HG02852 (cell line): ENCODE results near the gene COG1.

Experiments
- ATAC-seq: cut with Tn5 transposase; IDR thresholded peaks from one replicate; pipeline ENCODE4 v1.9.1; 2021; ENCODE audit warnings: mild to moderate bottlenecking, moderate library complexity; ENCODE audit not compliant: unreplicated experiment

The COG1 gene

DNA sequence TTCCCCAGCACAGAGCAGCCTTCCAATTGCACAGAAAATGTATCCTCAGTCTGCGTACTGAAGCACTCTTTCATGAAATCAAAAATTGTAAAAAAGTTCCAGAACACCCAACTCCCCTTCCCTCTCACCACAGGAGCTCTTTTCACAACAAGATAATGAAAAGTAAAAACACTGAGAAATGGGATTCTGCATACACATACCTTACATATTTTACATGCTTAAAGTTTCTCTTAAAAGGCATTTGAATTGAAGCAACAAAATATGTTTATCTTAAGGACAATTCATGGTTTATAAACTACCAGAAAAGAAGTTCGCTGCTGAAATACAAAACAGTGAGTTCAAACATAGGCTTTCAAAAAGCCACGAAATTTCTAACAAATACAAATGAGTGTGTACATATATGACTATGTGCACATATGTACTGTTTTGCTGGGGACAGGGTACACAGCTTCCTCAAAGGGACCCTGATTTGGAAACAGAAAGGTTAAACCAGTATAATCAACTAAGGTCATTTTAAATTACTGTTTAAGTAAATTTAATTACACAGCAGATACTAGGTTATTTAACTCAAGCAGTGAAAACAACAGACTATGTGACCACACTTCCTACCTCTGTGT lies 33.8 kb downstream of the COG1 start:
- no peak for ATAC-seq

DNA sequence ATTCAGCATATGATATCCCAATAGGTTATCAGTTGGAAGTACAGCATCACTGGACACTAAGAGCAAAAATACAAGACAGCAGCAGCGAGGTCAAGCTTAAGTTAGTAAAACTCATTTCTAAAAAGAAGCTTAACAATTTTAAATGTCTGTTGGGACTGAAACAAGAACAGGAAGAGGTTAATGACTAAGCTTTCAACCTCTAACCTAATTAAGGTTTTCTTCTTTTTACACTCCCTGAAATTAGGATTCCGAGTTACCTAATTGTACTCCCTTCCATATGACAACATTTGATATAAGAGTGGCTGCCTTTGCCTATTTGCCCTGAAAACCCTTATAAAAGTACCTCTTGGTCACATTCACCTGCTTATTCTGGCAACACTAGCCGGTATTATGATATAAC lies 34.5 kb downstream of the COG1 start:
- no peak for ATAC-seq

DNA sequence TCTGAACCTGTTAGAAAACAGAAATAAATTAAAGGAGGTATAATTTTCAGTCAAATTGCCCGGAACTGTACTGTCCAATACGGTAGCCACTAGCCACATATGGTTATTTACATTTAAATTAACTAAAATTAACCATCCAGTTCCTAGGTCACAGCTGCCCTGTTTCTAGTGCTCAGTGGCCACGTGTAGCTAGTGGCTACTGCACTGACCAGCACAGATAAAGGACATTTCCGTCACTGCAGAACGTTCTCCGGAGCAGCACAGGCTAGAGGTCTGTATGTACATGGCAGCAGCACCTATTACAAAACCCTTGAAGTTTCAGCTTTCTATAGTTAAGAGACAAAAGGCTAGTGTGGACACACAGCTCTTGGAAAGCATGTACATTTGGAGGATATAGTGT lies 35.1 kb downstream of the COG1 start:
- ATAC-seq: no peak

DNA sequence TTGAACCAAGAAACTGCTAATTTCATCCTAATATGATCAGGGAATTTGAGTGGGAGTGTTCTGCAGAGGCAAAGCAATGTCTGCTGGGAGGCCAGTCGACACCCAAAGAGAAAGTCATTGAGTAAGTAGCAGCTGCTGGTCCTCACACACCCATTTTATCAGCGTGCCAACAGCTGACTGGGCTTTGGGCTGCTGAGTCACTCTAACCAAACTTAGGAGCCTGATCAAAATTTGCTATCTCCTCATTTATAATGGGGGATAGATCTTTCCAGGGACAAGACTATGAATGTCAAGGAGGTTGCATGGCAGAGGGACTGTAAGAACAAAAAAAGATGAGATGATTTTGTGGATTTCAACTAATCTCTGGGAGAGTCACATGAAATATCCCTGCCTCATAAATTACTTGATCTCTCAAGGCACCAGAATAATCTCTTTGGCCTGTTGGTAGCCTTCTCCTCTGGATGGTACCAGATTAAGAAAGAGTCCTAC lies 35.9 kb downstream of the COG1 start:
- peak; percentile 31 for ATAC-seq

DNA sequence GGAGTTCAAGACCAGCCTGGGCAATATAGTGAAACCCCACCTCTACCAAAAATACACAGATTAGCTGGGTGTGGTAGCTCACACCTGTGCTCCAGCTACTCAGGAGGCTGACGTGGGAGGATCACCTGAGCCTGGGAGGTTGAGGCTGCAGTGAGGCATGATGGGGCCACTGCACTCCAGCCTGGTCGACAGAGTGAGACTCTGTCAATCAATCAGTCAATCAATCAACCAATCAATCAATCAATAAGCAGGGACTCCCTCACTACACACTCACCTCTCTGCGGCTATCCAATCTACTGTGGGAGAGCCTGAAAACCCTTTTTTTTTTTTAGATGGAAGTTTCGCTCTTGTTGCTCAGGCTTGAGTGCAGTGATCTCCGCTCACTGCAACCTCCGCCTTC lies 37.2 kb downstream of the COG1 start:
- ATAC-seq: no peak

- ATAC-seq: no peak
These were observed 38.5 kb downstream of the COG1 start for GRCh38 chr17:73231395-73231794.

- peak; percentile 71 for ATAC-seq
These were observed 39.2 kb downstream of the COG1 start for GRCh38 chr17:73231841-73232586.

DNA sequence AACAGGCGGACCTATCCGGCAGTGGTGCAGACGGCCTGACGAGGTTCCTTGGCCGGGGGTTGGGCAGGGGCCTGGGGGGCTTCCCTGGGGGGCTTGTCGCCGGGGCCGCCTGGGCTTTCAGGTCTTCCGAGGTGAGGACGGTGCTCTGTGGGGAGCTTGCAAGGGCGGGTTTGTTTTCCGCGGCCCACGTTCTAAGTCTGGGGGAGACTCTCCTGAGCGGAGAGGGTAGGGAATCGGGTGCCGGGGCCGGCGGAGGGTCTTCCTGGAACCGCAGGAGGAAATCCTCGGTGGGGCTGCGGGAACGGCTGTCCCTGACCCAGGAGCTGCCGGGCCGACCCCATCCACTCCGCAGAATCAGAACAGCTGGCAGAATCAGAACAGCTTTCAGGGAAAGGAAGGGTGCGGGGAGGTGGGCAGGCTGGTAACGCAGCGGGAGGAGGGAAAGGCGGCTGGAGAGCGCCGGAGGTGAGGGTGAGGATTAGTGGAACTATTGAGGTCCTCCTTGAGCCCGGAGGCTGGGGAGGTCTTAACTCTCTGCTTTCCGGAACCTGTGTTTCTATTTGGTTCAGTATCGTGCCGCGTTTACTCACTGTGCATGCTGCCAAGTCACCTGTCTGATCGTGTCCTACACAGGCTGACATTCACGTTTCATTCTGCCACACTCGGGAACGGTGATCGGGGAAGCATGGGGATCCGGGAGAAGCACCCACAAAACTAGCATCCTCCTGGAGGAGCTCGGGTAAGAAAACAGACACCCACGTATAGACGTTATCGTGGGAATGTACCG lies 39.9 kb downstream of the COG1 start:
- peak; percentile 28 for ATAC-seq

DNA sequence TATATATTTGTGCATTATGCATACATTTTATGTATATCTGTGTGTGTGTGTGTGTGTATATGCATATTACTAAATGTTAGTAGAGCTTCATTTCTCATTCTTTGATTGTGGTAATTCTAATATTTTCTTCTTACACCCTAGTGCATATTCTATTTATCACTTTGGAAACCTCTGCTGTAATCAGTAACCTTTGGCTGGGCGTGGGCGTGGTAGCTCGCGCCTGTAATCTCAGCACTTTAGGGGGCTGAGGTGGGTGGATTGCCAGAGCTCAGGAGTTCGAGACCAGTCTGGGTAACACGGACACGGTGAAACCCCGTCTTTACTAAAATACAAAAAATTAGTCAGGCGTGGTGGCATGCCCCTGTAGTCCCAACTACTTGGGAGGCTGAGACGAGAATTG lies 41.9 kb downstream of the COG1 start:
- no peak for ATAC-seq

DNA sequence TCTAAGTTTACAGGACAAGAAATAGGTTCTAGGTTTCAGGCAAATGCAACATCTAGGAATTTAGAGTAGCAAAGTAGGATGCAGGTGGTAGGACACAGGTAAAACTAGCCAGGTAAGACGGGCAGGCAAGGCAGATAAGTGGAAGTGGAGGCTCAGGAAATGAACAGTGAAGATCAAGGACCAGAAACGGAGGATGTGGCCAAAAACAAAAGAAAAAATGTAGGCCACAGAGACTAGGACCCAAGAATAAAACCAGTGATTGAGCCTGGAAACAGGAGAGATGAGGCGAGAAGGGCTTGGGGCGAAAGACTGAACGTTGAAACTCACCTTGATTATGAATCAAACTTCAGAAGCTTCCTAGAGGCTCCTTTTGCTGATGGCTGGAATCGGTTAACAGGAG lies 44.9 kb downstream of the COG1 start:
- no peak for ATAC-seq

DNA sequence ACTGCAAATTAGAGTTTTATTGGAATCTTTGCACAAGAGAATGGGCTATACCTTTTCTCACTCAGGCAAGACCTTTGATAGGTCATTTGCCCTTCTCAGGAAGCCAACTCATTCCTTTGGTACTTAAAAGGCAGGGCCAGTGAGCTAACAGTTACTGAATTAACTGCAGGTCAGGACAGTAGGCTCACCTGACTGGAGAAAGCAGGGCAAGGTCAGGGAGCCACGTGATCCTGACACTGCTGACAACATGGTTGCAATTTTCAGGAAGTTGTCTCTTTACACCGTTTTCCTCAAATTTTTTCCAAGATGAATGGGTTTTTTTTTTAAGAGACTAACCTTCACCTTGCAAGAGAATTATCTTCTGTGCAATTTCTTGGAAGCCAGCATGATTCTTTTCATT lies 47.7 kb downstream of the COG1 start:
- no peak for ATAC-seq

- ATAC-seq: no peak
These were observed 54.9 kb downstream of the COG1 start for GRCh38 chr17:73247726-73248125.

- ATAC-seq: no peak
These were observed 55.7 kb downstream of the COG1 start for GRCh38 chr17:73248532-73248931.

DNA sequence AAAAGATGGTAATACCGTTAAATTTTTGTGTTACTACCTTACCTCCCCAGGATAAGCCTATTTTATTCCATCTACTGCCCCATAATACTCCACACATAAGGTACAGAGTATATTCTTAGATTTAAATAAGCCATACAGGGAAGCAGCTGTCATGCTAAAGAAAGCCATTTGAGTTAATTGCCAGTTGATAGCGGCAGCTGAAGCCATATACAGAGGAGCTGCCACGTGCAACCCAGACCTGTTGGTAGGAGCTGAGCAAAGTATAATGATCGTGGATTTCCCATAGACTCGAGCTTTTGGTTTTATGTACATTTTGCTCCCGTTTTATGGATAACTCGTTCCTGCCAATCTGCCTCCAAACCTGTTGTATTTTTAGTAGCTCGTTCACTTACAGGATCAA lies 56.8 kb downstream of the COG1 start:
- no peak for ATAC-seq

GRCh38 chr17:73250851-73251640 lies 58.2 kb downstream of the COG1 start:
- no peak for ATAC-seq

- ATAC-seq: no peak
These were observed 59.0 kb downstream of the COG1 start for GRCh38 chr17:73251871-73252270.

GRCh38 chr17:73255671-73256181 lies 62.9 kb downstream of the COG1 start:
- no peak for ATAC-seq

- no peak for ATAC-seq
These were observed 63.4 kb downstream of the COG1 start for GRCh38 chr17:73256220-73256619.

GRCh38 chr17:73257516-73257915 lies 64.7 kb downstream of the COG1 start:
- ATAC-seq: no peak
